Measurements from ENCODE around the gene AVPI1. TPM values are rescaled to one million over a fixed set of nuclear protein-coding genes. Genes with fewer than 3 reads are reported as not detected.
"Not testable (repeated sequence)": the region's sequence is repeated elsewhere in the genome, so short reads cannot be mapped to it uniquely, and the experiment has no call there.

The AVPI1 gene
- total RNA-seq, 1 experiment from 2014 or later: 13.3 TPM

DNA sequence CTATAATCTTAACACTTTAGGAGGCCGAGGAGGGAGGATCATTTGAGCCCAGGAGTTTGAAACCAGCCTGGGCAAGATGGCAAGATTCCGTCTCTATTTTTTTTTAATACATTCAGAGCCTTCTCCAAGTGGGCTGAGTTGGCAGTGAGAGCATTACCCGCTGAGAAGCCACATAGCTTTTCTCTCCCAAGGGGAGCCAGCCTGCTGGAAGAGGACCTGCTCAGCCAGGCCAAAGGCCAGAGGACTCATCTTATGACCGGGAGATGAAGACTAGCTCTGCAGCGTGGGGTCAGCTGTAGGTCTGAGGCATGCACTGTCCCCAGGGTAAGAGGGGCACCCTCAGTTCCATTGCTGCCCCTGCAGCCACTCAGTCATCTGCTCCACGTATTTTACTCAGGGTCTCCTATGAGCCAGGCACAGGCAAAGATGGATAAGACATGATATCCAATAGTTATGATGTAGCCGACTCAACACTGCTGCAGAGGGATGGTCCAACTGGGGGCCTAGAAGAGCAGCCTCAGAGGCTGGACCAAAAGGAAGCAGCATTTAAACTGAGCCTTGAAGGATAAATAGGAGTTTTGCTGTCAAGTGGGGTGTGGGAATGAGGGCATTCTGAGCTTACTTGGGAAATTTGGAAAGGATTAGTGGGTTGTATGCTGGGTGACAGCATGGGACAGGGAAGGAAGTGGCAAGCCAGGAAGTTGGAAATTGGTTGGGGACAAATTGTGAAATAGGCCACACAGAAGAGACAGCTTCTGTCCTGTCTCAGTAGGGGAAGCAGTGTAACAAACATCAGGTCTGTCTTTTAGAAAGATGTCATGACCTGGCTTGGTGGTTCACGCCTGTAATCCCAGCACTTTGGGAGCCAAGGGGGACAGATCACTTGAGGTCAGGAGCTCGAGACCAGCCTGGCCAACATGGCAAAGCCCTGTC lies 24.9 kb upstream of the AVPI1 start:
- DNase-seq (ENCODE audit: low read depth): no peak

DNA sequence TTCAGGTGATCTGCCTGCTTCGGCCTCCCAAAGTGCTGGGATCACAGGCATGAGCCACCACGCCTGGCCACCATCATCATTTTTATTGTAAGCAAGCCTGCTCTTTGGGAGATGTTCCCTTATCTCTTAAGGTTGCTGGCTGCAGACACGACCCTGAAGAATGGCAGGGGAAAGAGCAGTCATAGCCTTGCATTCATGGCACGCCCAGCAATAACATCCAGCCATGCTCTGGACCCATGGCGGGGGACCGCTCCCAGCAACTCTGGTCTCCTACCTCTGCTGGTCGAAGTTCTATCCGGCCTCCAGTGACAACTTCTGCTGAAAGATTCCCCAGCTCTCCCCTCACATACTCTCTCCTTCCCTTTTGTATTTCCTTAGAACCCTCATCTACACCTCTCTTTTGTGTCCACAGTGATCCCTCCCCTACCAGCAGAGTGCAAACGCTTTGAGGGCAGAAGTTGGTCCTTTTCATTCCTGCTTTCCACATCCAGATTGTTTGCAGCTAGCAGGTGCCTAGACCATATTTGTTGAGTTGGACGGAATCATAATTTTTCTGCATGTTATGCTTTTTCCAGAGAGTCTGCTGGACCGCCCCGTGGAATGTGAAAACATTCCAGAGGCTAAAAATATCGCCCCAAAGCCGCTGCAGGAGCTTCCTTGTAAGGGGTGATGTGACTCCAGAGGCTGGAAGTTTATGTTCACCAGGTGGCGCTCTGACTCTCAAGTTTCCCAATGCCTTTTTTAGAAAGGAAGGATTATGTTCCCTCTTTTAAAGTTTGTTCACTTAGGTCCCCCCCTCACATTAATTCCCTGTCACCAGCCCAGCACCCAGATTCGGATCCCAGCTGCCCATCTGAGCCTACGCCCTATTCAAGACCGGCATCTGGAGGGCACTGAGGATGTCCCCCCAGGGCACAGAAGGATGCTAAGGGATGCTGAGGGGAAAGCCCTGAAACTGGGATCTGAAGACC lies 22.2 kb upstream of the AVPI1 start:
- DNase-seq (ENCODE audit: low read depth): peak; percentile 69

DNA sequence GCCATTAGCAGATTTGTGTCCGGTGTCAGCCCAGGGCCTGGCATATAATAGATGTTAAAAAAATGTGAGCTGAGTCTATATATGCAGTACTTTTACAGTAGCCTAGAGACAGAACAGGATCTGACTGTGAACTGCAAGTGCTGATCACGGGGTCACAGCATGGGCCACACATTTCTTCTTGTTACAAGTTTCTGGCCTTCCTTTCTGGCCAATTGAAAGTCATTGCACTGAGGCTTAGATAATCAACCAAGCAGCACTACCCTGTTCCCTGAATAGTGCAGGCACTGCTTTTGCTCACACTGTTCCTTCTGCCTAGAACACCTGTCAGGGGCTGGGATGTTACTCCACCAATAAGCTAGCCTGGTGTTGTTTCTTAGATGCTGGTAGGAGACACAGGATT lies 21.1 kb upstream of the AVPI1 start:
- no peak for DNase-seq (ENCODE audit: low read depth)

DNA sequence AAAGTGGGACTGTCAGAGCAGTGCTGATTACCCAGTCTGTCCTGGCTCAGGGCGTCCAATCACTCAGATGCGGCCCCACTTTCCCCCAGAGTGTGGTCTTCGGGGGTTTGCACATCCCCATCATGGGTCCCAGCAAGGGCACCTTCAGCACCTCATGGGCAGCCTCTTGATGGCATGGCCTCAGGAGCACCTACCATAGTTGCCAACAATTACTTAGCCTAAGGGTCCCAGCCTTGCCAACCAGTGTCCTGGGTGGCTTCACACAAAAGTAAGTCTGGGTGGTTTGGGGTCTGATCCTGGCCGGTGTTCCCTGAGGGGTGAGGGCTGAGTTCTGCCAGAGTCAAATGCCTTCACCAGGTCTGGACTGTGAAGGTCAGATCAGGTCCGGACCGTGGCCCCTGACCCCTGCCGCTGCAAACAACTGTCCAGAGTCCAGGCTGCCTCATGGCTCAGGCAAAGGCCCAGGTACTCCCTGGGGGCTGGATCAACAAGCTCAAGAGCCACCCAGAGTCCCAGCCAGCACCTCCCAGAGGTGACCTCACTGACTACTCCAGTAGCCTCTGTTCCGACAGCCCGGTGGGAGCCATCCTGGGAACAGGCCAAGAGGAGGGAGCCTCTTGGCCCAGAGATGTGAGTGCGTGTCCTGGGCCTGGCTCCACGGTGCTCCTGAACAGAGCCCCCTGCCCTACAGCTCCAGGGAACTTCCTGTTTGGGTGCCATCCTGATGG lies 20.3 kb upstream of the AVPI1 start:
- DNase-seq (ENCODE audit: low read depth): no peak

DNA sequence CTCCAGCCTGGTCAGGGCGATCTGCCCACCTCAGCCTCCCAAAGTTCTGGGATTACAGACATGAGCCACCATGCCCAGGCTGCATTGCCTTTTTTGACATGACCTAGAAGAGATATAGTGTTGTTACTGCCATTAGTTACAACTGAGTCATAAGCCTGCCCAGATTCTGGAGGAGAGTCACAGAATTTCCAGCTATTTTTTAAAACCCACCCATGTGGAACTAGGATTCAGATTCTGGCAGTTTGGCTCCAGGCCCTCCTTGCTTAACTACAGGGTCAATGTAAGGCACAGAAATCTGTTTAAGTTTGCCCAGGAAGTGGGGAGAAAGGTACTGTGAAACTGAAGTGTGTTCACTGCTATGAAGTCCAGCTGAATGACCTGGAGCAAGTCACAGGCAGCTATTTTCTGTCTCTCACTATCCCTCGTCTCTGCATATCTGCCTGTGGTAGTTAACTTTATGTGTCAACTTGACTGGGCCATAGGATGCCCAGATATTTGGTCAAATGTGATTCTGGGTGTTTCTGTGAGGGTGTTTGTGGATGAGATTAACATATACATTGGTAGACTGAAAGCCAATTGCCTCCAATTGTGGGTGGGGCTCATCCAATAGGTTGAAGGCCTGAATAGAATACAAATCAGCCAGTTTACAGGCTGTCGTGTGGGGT lies 18.1 kb upstream of the AVPI1 start:
- DNase-seq (ENCODE audit: low read depth): no peak

DNA sequence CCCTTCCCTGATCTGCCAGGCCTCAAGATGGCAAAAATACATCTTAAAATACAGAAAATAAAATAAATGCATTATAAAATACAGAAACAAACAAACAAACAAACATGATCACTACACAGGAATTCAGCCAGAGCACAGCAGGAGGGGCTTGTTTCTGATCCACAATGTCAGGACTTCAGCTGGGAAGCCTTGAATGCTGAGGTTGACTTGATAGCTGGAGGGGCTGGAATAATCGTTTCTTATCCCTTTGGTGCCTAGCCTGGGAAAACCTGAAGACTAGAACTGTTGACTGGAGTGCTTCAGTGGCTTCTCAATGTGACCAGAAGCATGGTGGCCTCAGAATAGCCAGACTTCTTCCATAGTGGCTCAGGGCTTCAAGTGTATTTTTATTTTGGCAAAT lies 17.3 kb upstream of the AVPI1 start:
- no peak for DNase-seq (ENCODE audit: low read depth)

DNA sequence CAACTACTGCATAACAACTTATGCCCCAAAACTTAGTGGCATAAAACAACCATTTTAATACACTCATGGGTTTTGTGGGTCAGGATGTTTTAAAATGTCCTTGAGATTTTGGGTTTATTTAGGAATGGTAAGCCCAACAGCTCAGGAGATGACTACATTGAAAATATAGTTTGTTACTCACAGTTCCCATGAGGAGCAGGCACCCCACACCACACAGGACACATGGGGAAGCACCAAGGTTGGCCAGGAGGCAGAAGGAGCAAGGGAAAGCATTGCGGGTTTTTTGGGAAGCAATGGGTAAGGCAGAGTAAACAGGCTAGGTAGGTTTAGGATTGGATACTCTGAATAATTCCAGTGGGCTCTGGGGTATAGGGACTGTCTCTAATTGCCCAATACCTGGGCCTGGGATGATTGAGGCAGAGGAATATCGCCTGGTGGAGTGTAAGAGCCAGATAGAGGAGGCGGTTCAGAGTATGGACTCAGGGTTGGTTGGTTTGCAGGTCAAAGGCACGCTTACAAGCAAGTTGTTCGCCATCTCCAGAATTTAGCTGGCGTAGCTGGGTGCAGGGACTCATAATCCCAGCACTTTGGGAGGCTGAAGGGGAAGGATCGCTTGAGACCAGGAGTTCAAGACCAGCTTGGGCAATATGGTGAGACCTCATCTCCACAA lies 16.5 kb upstream of the AVPI1 start:
- no peak for DNase-seq (ENCODE audit: low read depth)

DNA sequence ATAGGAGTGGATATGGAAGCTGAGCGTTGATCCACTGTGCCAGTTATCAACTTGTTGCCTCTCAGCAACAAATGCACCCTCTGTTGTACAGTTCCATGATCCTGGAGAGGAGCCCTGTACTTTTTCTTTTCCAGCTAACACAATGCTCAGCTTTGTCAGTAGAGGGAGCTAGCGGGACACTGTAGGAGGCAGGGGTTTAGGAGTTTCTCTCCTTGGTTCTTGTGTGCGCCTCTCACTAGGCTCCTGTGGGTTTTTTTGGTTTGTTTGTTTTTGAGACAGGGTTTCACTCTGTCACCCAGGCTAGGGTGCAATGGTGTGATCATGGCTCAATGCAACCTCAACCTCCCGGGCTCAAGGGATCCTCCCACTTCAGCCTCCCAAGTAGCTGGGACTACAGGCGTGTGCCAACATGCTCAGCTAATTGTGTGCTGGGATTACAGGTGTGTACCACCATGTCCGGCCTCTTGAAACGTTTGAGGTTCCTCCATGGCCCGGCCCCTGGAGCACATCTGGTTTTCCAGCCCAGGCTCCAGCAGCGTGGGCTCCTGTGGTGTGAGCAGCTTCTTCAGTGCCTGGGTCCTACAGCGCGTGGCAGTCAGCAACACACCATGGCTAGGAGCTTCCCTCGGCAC lies 14.5 kb upstream of the AVPI1 start:
- DNase-seq (ENCODE audit: low read depth): peak; percentile 70

DNA sequence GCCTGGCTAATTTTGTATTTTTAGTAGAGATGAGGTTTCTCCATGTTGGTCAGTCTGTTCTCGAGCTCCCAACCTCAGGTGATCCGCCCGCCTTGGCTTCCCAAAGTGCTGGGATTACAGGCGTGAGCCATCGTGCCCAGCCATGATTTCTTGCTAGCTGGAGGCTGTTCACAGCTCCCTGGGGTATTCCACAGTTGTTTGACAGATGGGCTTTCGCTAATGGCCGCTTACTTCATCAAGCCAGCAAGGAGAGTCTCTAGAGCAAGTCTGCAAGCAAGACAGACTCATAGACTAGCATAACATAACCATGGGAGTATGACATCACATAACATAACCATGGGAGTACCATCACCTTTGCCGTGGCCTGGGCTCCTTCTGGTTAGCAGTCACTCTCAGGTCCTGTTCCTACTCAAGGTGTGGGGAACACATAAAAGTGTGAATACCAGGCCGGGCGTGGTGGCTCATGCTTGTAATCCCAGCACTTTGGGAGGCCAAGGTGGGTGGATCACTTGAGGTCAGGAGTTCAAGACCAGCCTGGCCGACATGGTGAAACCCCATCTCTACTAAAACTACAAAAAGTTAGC lies 11.1 kb upstream of the AVPI1 start:
- DNase-seq (ENCODE audit: low read depth): not testable (repeated sequence)

DNA sequence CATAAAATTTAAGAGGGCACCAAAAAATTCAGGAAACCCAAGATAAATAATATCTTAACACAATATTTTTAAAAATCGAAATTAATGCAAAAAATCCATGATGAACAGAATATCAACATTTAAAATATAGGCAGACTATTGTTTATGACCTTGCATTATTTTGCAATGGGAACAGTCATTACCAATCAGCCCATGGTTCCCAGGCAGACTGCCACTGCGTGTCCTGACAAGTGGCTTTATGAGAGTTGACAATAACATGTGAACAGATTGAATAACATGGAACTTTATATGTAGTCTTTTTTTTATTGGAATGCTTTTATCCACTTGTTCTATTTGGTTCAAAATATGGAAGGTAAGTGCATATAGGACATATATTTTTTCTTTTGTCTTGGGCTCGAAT lies 3.1 kb upstream of the AVPI1 start:
- no peak for DNase-seq (ENCODE audit: low read depth)

DNA sequence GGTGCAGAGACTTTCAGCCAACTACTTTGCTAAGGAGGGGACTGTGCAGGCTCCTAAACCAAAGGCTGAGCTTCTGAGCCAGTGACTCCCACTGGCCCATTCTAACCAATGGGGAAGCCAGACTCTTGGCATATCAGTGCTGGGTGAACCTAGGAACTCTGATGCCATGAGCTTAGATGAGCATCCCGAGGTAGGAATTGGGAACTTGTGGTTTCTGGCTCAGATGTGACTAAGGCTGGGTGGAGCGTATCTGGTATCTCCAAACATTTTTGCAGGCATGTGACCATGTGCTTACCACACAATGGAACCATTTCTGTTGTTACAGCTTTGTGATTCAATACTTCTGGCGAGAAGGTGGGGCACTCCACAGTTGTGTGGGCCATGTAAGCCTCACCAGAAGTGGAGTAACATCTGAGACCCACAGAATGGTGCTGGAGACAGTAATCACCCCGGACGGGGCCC lies 2.5 kb upstream of the AVPI1 start:
- DNase-seq (ENCODE audit: low read depth): peak; percentile 96

DNA sequence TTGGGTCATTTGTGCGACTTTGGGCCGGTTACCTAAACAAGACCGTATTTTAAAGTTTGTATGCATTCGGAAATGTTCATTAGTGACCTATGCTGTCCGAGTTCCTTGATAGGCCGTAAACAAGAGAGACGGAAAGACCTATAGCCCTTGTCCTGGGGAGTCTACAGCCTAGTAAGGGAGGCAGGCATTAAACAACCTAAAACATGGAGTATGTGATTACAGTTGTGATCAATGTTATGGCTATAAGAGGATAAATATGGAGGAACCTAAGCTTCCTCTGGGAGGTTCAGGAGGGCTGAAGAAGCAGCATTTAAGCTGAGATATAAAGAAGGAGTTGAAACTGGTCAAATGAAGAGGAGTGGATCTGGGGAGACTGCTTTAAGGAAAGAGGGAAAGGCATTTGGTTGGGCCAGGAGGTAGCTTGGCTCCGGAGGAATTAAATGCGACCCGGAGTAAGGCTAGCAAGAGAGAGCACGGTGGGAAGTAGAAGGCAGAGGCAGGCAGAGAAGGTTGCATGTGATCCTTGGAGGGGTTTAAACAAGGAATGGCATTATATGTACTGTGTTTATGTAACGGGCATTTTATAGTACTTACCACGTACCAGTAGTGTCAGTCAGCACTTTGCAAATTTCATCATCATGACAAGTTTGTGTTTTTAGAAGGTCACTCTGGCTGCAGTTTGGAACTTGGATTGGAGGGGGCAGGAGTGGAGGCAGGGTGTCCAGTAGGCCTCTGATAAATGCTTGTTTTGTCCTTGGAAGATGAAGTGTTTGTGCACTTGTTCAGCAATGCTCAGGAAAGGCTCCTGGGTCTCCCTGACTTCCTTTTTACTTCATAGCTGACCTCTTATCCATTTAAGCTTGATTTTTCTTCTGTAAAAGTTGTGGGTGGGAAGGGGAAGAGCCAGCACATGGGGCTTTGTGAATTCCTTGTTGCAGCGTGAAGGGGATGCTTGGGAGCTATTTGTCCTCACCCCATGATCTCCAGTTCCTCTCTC lies 1.0 kb upstream of the AVPI1 start:
- peak; percentile 66 for DNase-seq (ENCODE audit: low read depth)

DNA sequence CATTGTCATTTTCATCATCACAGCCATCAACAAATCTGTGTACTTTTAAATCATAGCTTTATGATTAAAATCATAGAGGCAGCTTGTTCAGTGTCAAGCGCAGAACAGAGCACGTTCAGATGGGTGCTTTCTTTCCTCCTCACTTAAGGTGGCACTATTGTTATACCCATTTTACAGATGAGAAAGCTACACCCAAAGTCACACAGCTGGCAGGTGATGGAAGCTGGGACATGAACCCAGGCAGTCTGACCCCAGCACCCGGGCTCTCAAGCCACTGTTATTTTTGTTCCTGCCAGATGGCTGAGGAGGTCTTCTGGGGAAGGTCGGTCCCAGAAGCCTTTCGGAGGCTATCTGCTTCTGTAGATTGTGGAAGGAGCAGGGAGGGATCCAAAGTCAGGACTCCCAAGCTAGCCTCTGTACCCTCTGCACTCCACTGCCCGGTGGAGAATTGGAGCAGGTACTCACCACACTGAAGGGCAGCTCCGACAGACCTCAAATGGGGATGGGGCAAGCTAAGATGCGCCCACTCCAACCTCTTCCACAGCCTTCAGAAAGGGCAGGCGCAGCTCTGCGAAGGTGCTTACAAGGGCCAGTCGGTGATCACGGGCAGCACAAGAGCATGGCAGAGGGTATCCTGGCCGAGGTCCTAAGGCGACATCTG lies 610 bp downstream of the AVPI1 start:
- DNase-seq (ENCODE audit: low read depth): no peak

DNA sequence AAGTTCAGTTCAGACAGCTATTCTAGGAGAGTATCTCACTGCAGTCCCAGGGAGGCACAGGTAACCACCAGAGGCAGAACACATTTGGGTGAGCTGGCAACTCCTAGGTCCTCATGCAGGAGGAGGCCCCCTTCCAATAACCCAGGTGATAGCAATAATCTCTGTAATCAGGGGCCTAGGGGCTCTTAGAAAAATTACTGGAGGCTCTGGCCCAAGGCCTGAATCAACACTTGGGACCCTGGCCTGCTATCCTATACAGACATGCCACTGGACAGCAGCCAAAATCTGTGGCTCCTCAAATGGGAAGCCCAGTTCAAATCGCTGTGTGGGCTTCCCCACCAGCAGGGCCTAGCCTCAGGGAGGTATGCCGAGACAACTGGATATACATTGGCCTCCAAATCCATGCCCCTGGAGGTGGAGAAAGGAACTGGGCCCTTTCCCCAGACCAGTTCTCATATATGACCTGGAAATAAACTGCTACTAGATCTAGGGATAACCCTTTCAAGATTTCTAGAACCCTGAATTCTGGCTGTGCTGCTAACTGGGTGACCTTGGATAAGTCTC lies 1.6 kb downstream of the AVPI1 start:
- peak; percentile 33 for DNase-seq (ENCODE audit: low read depth)

DNA sequence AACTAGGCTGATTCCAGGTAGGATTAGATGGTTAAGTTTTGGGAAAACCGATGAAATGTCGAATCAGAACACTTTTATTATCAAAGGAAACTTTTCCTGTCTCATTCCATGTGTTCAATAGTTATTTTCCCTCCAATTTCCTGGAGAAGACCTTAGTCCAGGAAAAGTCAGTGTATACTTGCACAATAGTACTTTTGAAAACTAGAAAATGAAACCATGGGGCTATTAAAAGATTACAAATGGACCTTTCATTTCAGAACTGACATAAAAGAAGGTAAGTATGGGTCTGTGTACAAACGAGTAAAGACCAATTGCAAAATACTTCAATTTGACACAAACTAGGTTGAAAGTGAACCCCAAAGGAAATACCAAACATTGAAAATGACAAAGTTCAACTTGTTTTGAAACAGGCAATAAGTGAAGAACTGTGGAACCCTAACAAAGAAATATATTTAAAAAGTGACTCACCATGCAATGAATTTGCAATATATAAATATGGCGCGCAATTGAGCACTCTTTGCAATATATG lies 2.1 kb downstream of the AVPI1 start:
- DNase-seq (ENCODE audit: low read depth): no peak

DNA sequence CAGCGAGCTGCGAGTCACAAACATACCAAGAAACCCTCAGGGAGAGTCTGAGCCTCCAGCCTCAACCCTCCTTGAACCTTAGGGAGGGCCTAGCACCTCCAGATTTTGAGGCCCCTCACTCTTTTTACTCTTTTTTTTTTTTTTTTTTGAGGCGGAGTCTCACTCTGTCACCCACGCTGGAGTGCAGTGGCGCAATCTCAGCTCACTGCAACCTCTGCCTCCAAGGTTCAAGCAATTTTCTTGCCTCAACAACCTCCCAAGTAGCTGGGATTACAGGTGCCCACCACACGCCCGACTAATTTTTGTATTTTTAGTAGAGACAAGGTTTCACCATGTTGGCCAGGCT lies 2.7 kb downstream of the AVPI1 start:
- DNase-seq (ENCODE audit: low read depth): not testable (repeated sequence)

Measured in M059J (cell line).